NCI-H2029 treated with DMSO at 0.1 percent for 48 hours (cell line): Measurements from ENCODE around the gene ARMS2.

Experiments
- DNase-seq: peaks from one replicate; lab custom pipeline; 2025; lab: John Stamatoyannopoulos, UW

The ARMS2 gene

DNA sequence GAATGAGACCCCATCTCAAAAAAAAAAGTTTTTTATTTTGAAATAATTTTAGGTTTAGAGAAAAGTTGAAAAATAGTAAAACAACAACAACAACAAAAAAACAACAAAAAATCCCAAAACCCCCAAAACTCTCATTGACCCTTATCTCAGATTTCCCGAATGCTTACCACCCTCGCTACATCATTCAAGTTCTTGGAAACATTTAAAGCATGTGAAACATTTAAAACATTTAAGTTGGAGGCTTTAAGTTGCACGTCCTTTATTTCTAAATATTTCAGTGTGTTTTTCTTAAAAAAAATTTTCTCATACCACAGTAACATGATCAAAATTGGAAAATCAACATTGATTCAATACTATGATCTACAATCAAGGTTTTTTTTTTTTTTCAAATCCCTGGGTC lies 382 bp upstream of the ARMS2 start:
- no peak for DNase-seq

DNA sequence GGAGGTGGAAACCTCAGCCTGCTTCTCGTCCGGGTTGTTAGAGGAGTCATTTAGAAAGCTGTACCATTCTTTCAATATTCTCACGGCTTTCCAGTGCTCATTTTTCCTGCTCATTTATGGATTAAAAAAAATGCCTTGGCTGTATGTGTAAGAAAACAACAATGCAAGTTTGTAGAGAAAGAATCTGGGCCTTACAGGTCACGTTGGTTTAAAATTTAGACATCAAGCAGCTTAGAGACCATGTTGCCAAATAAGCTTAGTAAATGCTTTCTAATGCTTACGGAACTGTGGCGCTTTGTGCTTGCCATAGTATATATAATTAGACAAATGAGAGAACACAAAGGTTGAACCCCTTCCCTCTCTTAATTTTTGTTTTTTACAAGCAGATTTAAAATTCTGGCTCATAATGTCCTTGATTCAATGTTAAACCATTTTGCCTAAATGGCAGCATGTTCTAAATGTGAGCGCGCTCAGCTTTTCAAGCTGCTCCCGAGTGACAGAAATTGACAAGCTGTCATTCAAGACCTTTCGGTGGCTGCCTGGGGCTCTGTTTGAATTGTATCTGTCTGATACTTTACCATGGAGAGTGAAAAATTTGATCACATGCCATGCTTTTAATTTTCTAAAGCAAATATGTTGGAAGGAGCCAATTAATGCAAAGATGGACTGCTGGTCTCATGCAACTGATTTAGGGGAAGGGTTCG lies 1.1 kb downstream of the ARMS2 start:
- no peak for DNase-seq

- no peak for DNase-seq
Observed at GRCh38 chr10:122457934-122458333, 3.5 kb downstream of the ARMS2 start.

- DNase-seq: no peak
Observed at GRCh38 chr10:122458693-122459092, 4.2 kb downstream of the ARMS2 start.

DNA sequence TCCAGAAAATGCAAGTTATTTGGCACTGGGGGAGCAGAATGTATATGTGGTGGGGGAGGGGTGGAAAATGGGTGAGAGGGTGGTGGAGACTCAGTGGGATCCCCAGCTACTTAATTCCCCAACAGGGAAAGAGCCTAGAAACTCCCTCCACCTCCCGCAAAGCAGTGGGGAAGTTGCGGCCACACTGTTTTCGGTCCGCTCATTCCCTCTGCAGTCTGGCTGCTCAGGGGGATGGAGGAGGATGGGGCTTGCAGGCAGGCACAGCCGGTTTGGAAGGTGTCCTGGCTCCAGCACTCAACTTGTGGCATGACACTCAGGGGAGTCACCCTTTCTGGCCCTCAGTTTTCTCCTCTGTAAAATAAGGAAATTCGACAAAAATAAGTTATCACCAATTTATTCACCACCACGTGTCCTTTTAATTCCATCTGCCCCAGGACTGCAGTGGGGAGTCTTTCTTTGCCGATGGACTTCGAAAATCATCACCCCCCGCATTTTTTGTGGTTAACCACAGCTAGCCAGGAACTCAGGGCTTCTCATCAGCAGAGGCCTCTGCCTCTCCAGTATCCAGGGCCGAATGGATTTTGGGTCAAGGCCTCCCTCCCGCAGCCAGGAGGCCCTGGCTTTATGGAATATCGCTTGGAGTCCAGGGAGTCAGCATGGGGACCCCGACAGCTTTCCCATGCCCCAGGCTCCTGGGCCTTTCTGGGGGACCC lies 5.3 kb downstream of the ARMS2 start:
- DNase-seq: no peak

- DNase-seq: no peak
Observed at GRCh38 chr10:122460891-122461293, 6.4 kb downstream of the ARMS2 start.

DNA sequence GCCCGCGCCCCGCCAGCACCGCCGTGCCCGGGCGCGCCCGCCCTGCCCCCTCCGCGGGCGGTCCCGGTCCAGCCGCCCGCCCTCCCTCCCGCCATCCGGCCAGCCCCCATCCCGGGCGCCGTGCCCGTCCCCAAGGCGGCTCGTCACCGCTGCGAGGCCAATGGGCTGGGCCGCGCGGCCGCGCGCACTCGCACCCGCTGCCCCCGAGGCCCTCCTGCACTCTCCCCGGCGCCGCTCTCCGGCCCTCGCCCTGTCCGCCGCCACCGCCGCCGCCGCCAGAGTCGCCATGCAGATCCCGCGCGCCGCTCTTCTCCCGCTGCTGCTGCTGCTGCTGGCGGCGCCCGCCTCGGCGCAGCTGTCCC lies 6.9 kb downstream of the ARMS2 start, which contains the start of gene HTRA1:
TSS of gene HTRA1 (plus strand) at position 187 of the 362 bp plus-strand sequence. CDS start at position 287, 100 bp downstream.
- no peak for DNase-seq

- no peak for DNase-seq
Observed at GRCh38 chr10:122461729-122462532, 7.5 kb downstream of the ARMS2 start.

DNA sequence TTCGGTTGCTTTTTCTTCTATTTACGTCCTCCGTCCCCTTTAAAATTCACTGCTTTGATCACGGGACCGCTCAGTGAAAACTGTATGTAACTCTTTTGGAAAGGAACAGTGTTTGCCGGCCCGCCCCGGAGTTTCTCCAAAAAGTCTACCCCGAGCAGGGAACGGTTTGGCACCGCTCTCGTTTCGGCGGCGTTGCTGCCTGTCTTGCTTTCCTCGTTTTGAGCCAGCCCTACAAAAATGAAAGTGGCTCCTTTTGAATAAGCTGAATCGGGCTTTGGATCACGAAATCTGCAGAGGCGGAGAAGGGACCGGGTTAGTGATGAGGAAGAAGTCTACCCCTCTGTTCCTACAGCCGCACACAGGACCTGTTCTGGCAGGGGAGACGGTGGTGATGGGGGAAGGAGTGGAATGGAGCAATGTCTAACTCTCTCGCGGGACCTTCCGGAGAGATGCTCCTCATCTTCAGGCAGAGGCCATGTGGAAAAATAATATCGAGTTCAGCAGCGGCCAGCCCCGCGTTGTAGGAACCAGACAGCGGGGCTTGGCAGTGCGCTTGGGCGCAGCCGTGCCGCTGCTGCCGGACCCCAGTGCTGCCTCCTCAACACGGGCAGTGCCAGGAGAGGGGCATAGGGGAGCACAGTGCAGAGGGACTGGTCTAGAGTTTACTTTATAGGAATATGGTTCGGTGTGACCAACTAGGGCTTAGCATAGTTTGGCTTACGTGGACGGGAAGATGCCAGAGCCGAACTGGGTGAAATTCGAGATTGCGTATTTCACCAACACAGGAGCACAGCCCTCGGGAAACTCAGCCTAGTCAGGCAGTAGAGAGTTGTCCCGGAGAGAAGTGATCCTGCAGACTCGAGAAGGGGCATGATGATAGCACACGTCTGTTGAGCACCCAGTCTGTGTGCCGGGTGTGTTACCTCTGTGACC lies 8.3 kb downstream of the ARMS2 start:
- no peak for DNase-seq

- DNase-seq: no peak
Observed at GRCh38 chr10:122463466-122464249, 9.2 kb downstream of the ARMS2 start.

DNA sequence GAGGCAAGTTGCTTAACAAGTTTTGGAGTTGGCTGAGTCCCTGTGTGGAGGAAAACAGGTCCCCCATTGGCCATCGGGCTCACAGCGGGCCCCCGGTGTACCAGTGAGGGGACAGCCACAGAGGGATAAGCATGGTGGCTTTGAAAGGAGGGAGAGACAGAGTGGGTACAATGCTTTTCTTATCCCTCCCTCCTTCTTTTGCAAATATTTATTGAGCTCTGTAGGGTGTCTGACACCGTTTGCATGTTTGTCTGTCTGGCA lies 9.7 kb downstream of the ARMS2 start:
- DNase-seq: no peak

DNA sequence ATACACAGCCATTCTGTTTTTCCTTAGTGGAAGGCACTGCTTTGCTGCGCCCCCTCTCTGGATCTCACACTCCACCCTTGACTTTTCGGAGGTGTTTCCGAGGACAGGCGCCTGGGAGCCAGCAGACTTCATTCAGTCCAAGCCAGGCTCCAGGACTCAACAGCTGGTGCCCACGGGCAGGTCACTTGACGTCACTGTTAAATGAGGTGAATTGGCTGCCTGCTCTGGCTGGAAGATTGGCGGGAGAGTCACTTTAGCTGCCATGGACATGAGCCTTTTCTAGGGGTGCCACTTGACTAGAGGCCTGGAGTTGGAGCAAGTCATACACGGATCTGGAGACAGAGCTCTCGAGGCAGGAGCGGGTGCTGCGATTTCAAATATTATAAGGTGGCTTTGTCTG lies 10.1 kb downstream of the ARMS2 start:
- no peak for DNase-seq

DNA sequence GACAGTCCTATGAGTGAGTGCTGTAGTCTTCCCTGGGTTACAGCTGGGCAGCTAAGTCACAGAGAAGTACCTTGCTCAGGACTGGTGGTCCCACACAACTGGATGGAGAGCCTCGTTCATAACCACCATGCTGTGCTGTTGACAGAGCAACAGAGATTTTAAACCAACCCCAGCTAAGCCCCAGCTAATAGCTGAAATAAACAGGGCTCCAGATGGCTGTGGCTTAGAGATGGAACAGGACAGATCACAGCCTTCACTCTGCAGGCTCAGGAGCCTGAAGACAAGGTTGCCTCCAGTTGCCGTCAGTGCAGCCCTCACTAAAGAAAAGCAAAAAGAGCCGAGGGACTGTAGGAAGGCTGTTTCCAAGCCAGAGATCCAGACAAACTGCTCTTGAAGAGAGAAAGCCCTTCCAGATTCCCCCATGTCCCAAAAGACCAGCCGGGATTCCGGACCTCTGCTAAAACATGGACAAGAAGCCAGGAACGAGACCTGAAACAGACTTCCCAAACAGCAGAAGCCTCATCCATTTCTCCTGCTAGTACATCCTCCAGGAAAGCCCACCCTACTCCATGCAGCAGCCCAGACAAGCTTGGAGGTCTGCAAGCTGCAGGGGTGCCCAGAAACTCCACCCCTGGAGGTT lies 11.1 kb downstream of the ARMS2 start:
- DNase-seq: no peak

- DNase-seq: no peak
Observed at GRCh38 chr10:122466951-122467381, 12.5 kb downstream of the ARMS2 start.

DNA sequence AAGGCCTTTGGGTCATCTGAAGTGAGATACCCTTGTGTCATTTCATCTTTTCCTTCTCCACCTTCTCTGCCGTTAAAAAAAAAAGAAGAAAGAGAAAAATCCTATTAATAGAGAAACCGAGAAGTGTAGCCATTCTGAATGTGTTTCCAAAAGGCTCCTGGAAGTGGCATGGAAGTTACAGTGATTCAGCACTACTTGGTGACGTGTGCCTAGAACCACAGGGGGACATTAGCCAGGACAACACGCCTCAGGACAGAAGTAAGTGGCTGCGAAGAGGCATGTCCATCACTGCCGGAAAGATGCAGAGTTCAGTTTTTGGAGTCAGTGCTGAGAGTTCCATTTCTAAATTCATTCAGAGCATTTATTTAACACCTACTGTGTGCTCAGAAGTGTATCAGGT lies 13.2 kb downstream of the ARMS2 start:
- DNase-seq: no peak

GRCh38 chr10:122468307-122468925 lies 14.0 kb downstream of the ARMS2 start:
- no peak for DNase-seq

- no peak for DNase-seq
Observed at GRCh38 chr10:122468926-122469781, 14.7 kb downstream of the ARMS2 start.

DNA sequence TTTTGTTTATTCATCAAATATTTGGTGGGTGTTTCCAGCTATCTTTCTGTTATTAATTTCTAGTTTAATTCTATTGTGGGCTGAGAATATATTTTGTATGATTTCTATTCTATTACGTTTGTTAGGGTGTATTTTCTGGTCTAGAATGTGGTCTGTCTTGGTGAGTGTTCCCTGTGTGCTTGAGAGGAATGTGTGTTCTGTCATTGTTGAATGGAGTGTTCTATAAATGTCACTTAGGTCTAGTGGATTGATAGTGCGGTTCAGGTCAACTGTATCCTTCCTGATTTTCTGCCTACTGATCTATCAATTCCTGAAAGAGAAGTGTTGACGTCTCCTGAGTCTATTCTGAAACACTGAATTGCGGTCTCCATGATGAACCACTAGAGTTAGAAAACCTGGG lies 15.4 kb downstream of the ARMS2 start:
- DNase-seq: no peak

DNA sequence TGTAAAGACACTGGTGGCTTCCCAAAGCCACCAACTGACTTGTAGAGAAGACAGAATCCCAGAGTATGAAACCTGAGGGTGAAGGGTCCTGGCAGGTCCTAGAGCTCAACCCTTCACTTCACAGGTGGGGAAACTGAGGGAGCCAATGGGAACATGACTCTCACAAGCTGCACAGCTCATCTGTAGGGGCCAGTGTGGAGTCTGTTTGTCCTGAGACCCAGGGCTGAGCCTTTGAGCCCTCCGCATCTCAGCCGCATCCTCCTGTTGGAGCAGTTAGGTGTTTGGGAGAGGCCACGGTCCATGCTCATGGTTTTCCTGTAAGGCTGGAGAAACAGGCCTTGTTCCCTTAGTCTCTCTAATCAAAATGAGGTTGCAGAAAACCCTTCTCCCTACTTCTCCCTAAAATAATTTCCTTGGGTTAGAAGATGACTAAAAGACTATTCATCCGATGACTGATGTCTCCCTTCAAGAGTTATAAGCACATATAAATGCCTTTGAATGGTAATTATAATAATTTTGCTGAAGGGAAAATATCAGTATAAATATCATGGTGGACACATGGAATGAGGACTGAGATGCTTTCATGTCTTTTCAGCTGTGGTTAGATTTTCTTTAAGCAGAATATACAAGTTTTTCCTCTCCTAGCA lies 17.2 kb downstream of the ARMS2 start:
- DNase-seq: no peak
